ENCODE data around the gene KIAA0513. TPM values are rescaled to one million over a fixed set of nuclear protein-coding genes. Genes with fewer than 3 reads are reported as not detected.

The KIAA0513 gene
- total RNA-seq, 4 donors from 2014 or later, result 6.9 to 13.8 (median 8.1) TPM

- peaks cover 0 to 3% (median 0%) of the 10 kb centered on the region in 4 donors for H3K9me3 ChIP-seq
- no peak overlapping the region for H3K4me3 ChIP-seq
- no peaks in the 10 kb centered on the region for H3K27me3 ChIP-seq
- 93 to 94% methylated on average over 14 to 16 of the region's 16 CpGs for WGBS, 2 donors
- H3K36me3 ChIP-seq, result no peaks in the 10 kb centered on the region
- TF ChIP-seq EP300 (IDR thresholded peaks at IDR 0.05) (no peak), POLR2A (IDR thresholded peaks at IDR 0.05) (no peak), CTCF (IDR thresholded peaks at IDR 0.05) (no peak)
- no peak overlapping the region for H3K27ac ChIP-seq
- DNase-seq (ENCODE audit: low spot score in 2 of 2), result no peak
- H3K4me1 ChIP-seq, result peaks cover 0 to 53% (median 17%) of the 10 kb centered on the region in 4 donors
These were observed 111.4 kb downstream of the KIAA0513 start for GRCh38 chr16:85138825-85139627.

GRCh38 chr16:85139881-85140339 lies 112.3 kb downstream of the KIAA0513 start:
- no peaks in the 10 kb centered on the region for H3K27me3 ChIP-seq
- TF ChIP-seq EP300 (IDR thresholded peaks at IDR 0.05) (no peak), CTCF (IDR thresholded peaks at IDR 0.05) (no peak), POLR2A (IDR thresholded peaks at IDR 0.05) (no peak)
- no peak overlapping the region for H3K4me3 ChIP-seq
- WGBS, 2 donors, result 79% methylated on average over 9 of the region's 9 CpGs
- H3K4me1 ChIP-seq, result peaks cover 0 to 48% (median 17%) of the 10 kb centered on the region in 4 donors
- H3K36me3 ChIP-seq, result no peaks in the 10 kb centered on the region
- no peak for DNase-seq (ENCODE audit: low spot score in 2 of 2)
- no peak overlapping the region for H3K27ac ChIP-seq
- H3K9me3 ChIP-seq, result peaks cover 0 to 3% (median 0%) of the 10 kb centered on the region in 4 donors

- Histone ChIP-seq H3K4me1 (peaks cover 0 to 41% (median 17%) of the 10 kb centered on the region in 4 donors), H3K27ac (no peak overlapping the region), H3K36me3 (no peaks in the 10 kb centered on the region), H3K9me3 (peaks cover 0 to 3% (median 0%) of the 10 kb centered on the region in 4 donors), H3K27me3 (no peaks in the 10 kb centered on the region), H3K4me3 (no peak overlapping the region)
- WGBS, 2 donors, result 92% methylated on average over 12 of the region's 12 CpGs
- no peak for DNase-seq (ENCODE audit: low spot score in 2 of 2)
- TF ChIP-seq POLR2A (IDR thresholded peaks at IDR 0.05) (no peak), EP300 (IDR thresholded peaks at IDR 0.05) (no peak), CTCF (IDR thresholded peaks at IDR 0.05) (no peak)
These were observed 112.9 kb downstream of the KIAA0513 start for GRCh38 chr16:85140455-85141012.

- no peak overlapping the region for H3K27ac ChIP-seq
- no peaks in the 10 kb centered on the region for H3K27me3 ChIP-seq
- H3K9me3 ChIP-seq, result no peaks in the 10 kb centered on the region
- no peak overlapping the region for H3K4me3 ChIP-seq
- no peak for DNase-seq (ENCODE audit: low spot score in 2 of 2)
- WGBS, 2 donors, result 66 to 85% methylated on average over 17 of the region's 17 CpGs
- TF ChIP-seq CTCF (IDR thresholded peaks at IDR 0.05), result no peak
- TF ChIP-seq EP300 (IDR thresholded peaks at IDR 0.05), result no peak
- no peak for TF ChIP-seq POLR2A (IDR thresholded peaks at IDR 0.05)
- H3K4me1 ChIP-seq, result peaks cover 0 to 37% (median 13%) of the 10 kb centered on the region in 4 donors
- no peaks in the 10 kb centered on the region for H3K36me3 ChIP-seq
These were observed 114.0 kb downstream of the KIAA0513 start for GRCh38 chr16:85141491-85142128.

- Histone ChIP-seq H3K27ac (no peak overlapping the region), H3K4me1 (peaks cover 0 to 37% (median 9%) of the 10 kb centered on the region in 4 donors), H3K9me3 (no peaks in the 10 kb centered on the region), H3K4me3 (no peak overlapping the region), H3K36me3 (no peaks in the 10 kb centered on the region), H3K27me3 (no peaks in the 10 kb centered on the region)
- DNase-seq (ENCODE audit: low spot score in 2 of 2), result no peak
- WGBS, 2 donors, result 76 to 82% methylated on average over 7 of the region's 7 CpGs
- TF ChIP-seq EP300 (IDR thresholded peaks at IDR 0.05) (no peak), POLR2A (IDR thresholded peaks at IDR 0.05) (no peak), CTCF (IDR thresholded peaks at IDR 0.05) (no peak)
These were observed 114.5 kb downstream of the KIAA0513 start for GRCh38 chr16:85142129-85142513.

Measured in tibial nerve (tissue), 4 donors.